Caki2 (cell line): ENCODE results near the gene FCN3. TPM values are rescaled to one million over a fixed set of nuclear protein-coding genes. Genes with fewer than 3 reads are reported as not detected.
"Not testable (repeated sequence)": the region's sequence is repeated elsewhere in the genome, so short reads cannot be mapped to it uniquely, and the experiment has no call there.

Experiments
- DNase-seq: peaks from one replicate; pipeline ENCODE4 v3.0.0-alpha.2; 2015; ENCODE audit warnings: low read depth
- in situ Hi-C: cut with HindIII; loops from 2 replicates; pipeline ENCODE4 v1.10.0; 2016; ENCODE audit warnings: low sequenced_read_pairs, low pct_unique_long_range_greater_than_20kb, mixed read lengths
- total RNA-seq: library from RNA; depleted of rRNA; stranded (reverse); fragments of >200 nt; shearing (Covaris generic); gene quantifications from 2 replicates; pipeline ENCODE4 v1.2.3, GENCODE V29; 2014; ENCODE audit warnings: low replicate concordance; rRNA removed

Gene FCN3
- not detected in 2 replicates for total RNA-seq

- in situ Hi-C loops = no loop called here
These were observed at the start of gene FCN3 for GRCh38 chr1:27374362-27375086. Gene FCN3 (minus strand): TSS chr1:27374824. CDS start chr1:27374818, 6 bp downstream.

GRCh38 chr1:27423709-27424108 is 49.1 kb upstream of the FCN3 start:
- in situ Hi-C loops = no loop called here
- DNase-seq = no peak

More at GRCh38 chr1:27374362-27375086, at the start of gene FCN3:
- no peak for DNase-seq

- in situ Hi-C loops = no loop called here
- peak; percentile 82 for DNase-seq
These were observed 43.9 kb upstream of the FCN3 start for GRCh38 chr1:27418326-27419185.

- in situ Hi-C loops = no loop called here
- no peak for DNase-seq
These were observed 43.1 kb upstream of the FCN3 start for GRCh38 chr1:27417713-27418112.

- in situ Hi-C loops = no loop called here
- DNase-seq = no peak
These were observed 41.9 kb upstream of the FCN3 start for GRCh38 chr1:27416387-27417111.

GRCh38 chr1:27414091-27414490 is 39.5 kb upstream of the FCN3 start:
- in situ Hi-C loops = no loop called here

GRCh38 chr1:27413004-27413403 is 38.4 kb upstream of the FCN3 start:
- DNase-seq = no peak
- in situ Hi-C loops = no loop called here

More at GRCh38 chr1:27414091-27414490, 39.5 kb upstream of the FCN3 start:
- no peak for DNase-seq

GRCh38 chr1:27412502-27412901 is 37.9 kb upstream of the FCN3 start:
- no peak for DNase-seq
- in situ Hi-C loops = no loop called here

GRCh38 chr1:27410709-27411108 is 36.1 kb upstream of the FCN3 start:
- no peak for DNase-seq
- in situ Hi-C loops = no loop called here

- DNase-seq = no peak
- in situ Hi-C loops = no loop called here
These were observed 35.0 kb upstream of the FCN3 start for GRCh38 chr1:27409669-27410068.

- DNase-seq = no peak
- in situ Hi-C loops = no loop called here
These were observed 33.5 kb upstream of the FCN3 start for GRCh38 chr1:27408151-27408550.

GRCh38 chr1:27406791-27407190 is 32.2 kb upstream of the FCN3 start:
- DNase-seq, in situ Hi-C loops: not testable (repeated sequence)

GRCh38 chr1:27406362-27406680 is 31.7 kb upstream of the FCN3 start:
- in situ Hi-C loops = no loop called here

GRCh38 chr1:27405598-27406361 is 31.2 kb upstream of the FCN3 start:
- in situ Hi-C loops, DNase-seq: not testable (repeated sequence)

More at GRCh38 chr1:27406362-27406680, 31.7 kb upstream of the FCN3 start:
- DNase-seq = no peak

- in situ Hi-C loops = no loop called here
- DNase-seq = no peak
These were observed 30.4 kb upstream of the FCN3 start for GRCh38 chr1:27405074-27405473.

- in situ Hi-C loops = no loop called here
- DNase-seq = no peak
These were observed 29.3 kb upstream of the FCN3 start for GRCh38 chr1:27403931-27404330.

- in situ Hi-C loops = no loop called here
- no peak for DNase-seq
These were observed 28.6 kb upstream of the FCN3 start for GRCh38 chr1:27403065-27403726.

GRCh38 chr1:27402349-27402754 is 27.7 kb upstream of the FCN3 start:
- in situ Hi-C loops = no loop called here
- DNase-seq = peak; percentile 39
